ENCODE data around the gene FOXO1.
"Not testable (repeated sequence)": the region's sequence is repeated elsewhere in the genome, so short reads cannot be mapped to it uniquely, and the experiment has no call there.

The FOXO1 gene
- total RNA-seq, result 79.8 to 164 (median 107) reads per million in 4 donors

DNA sequence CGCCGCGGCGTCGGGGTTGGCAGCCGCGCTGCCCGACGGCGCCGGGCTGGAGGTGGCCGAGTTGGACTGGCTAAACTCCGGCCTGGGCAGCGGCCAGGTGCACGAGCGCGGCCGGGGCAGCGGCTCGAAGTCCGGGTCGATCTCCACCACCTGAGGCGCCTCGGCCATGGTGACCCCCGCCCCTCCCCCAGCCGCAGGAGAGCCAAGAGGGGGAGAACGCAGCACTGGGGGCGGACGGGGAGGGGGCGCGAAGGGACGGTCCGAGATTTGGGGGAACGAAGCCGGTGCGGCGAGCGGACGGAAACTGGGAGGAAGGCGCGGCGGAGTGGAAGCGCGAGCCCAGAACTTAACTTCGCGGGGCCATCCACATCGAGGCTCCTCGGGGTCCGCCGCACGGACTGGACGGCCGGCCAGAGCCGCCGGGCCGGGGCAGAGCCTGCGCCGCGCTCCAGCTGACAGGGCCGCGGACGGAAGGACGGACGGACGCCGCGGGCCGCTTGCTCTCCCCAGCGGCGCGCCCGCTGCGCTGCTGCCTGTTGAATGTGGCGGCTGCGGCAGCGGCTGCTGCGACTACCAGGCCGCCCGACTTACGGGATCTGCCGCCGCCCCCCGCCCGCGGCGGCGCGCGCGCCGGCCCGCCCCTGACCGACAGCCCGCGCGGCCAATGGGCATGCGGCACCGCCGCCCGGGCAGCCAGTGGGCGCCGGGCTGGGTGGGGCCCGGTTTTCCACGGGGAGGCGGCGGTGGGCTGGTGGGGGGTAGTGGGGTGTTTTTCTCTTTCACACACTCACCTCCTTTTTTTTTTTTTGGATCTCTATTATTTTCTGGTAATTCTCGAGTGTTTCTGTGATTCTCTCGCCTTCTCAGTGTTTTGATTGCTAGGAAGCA lies at the start of gene FOXO1:
FOXO1 (minus strand) TSS at position 597 of the 888 bp plus-strand sequence; CDS start at position 168, 429 bp downstream.
- peak; percentile 77 to 92 (median 82) for DNase-seq

DNA sequence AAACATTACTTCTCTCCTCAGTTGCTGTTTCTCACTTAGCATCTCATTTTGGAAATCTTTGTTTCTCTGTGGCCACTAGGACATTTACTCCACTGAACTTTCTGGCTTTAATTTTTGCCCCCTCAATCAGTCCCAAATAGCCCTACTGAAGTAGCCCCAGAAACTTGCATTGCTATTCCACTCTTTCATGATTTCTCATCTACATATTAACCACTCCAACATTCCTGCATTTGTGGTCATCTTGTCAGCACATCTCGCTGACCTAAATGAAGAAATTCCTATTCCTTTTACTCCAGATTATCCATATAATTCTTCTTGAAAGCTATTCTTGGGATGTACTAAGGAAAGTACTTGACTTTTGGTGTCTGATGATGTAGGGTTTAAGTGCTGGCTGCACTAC lies 48.0 kb upstream of the FOXO1 start:
- DNase-seq, result not testable (repeated sequence)

DNA sequence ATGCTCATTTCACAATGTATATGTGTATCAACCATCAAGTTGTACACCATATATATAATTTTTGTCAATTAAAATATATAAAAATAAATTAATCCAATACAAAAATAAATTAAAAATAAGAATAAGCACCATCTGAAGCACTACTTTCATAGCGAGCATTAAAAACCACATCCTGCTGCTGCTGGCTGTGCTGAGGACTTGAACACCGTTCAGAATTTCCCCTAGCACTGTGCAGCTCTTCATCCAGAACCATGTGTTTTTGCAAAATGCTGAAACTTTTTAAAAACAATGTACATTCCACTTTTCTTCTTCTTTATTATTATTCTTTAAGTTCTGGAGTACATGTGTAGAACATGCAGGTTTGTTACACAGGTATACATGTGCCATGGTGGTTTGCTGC lies 40.0 kb upstream of the FOXO1 start:
- peak in 1 of 5 donors; percentile 12 for DNase-seq

DNA sequence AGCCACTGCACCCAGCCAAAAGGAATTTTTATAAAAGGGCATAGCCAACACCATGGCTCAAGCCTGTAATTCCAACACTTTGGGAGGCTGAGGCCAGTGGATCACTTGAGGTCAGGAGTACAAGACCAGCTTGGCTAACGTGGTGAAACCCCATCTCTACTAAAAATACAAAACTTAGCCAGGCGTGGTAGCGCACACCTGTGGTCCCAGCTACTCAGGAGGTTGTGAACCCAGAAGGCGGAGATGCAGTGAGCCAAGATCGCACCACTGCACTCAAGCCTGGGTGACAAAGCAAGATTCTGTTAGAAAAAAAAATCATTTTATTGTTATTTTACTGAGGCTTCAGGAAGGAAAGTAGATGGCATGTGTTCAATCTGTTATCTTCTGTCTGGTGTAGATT lies 31.3 kb upstream of the FOXO1 start:
- no peak for DNase-seq

DNA sequence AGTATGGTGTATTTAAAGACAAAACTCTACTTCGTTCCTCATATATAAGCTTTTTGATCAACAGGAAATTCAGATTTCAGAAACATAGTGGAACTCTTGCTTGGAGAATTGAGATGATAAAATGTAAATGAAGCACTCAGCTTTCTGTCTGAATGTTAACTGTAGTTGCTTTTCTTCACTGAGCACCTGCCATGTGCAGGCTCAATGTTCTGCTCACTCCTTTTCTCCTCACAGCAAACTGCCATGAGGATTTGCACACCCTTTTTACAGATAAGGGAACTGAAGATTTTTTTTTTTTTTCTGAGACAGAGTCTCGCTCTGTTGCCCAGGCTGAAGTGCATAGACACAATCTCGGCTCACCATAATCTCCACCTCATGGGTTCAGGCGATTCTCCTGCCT lies 28.0 kb upstream of the FOXO1 start:
- DNase-seq, result no peak

DNA sequence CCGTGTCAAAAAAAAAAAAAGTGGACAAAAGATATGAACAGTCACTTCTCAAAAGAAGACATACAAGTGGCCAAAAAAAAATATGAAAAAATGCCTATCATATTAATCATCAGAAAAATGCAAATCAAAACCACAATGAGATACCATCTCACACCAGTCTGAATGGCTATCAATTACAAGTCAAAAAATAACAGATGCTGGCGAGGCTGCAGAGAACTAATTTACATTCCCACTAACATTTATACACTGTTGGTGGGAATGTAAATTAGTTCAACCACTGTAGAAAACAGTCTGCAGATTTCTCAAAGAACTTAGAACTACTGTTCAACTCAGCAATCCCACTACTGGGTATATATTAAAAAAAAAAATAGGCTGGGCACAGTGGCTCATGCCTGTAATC lies 26.5 kb upstream of the FOXO1 start:
- no peak for DNase-seq

DNA sequence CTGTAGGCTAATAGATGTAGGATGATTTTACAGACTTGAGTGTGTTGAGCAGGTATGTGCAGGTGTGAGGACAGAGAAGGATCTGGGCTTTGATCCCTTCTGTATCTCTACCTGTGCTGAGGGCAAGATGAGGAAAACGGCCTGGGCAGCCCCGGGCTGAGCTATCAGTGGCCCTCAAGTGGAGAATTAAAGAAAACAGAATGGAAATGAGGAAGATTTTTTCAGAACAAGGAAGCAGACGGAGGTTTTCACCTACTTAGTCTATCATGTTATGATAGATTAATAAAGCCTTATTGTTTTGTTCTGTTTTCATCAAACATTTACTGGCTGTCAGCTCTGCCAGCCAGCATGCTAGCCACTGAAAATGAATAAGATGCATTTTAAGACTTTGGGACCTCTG lies 22.3 kb upstream of the FOXO1 start:
- DNase-seq, result no peak

DNA sequence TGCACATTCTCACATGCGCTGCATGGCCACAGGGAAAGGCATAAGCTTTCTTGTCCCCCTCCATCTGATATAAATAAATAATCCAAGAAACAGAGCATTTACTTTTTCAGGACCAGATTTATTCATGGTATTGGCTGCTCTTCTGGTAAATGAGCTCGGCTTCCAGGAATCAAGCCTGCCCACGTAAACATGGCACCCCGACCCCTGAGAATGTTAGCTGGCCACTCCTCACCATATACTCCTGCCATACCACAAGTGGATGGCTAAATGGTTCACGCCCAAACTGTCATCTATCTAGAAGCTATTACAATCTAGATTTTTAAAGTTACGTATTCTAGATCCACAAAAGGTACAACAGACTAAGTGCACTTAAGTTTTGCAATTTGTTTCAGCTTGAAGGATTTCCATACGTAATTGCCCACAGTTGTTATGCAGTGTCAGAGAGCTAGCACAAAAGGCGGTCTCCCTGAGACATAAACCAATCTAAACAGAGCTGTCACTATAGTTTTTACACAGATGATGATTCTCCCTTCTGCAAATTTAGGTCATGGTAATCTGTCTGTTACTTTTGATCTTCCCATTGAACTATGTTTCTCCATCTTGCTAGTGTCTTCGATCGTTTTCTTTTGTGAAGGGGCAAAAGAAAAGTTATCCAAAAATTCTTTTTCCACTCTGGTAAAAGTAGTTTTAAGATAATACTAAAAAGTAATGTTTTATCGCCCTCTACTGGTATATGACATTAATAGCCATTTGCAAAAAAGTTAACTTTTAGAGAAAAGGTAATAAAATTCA lies 16.2 kb upstream of the FOXO1 start:
- DNase-seq, result peak in 1 of 5 donors; percentile 17

DNA sequence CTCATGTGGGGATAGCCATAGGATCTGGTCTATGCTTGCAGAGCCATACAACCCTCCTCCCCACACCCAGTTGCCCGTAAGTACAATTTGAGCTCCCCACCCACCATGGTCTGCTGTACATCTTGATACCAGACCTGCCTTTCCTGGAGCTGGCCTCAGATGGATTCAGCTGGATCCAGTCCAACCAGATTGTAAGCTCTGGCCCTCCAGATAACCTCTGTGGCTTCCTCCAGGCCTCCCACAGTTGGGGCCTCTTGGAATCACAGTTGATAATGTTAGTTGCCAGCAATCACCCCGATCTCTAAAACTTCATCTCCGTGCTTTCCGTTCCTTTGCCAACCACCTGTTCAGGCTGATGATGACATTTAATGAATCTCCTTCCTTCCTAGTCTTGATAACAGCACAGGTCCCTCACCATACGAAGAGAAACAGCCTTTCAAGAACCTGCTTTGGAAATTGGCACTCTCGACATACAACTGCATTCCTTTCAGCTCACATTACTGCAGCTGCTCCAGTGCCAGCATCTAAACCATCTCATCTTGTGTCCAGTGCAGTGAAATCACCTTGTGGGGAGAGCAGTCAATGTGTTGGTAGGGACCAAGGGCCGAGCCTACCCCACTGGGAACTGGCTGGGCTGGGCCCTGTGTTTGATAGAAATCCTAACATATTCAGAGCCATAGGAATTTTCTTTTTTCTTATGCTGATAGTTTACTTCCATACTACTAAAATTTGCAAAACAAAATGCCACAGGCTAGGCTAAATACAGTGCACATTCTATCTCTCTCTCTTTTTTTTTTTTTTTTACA lies 15.1 kb upstream of the FOXO1 start:
- no peak for DNase-seq

DNA sequence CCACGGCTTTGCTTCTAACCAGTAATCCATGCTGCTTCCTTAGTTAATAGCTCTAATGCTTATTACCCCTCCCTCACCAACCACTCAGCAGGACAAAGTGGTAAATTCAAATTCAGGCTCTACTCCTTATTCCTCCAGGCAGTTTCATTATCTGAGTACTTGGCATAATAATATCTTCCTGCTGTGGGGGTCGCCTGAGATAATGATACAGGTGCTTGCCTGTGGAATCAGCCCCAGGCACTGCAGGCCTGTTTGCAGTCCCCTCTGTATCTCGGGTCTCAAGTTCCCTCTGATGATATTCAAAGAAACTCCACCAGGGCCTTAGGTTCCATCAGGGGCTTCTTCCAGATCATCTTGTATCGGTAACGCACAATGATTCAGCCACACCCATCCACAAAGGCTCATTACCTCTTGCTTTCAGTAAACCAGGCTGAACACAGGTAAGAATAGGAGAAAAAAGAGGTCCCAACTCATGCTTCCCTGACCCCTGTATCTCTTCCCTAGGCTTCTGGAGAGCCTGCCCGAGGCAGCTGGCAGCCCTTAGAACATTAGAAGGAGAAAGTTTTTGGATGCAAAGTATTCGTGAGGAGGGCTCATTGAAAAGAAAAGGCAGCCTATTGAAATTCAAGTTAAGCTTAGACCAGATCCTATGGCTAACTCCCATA lies 14.3 kb upstream of the FOXO1 start:
- no peak for DNase-seq

DNA sequence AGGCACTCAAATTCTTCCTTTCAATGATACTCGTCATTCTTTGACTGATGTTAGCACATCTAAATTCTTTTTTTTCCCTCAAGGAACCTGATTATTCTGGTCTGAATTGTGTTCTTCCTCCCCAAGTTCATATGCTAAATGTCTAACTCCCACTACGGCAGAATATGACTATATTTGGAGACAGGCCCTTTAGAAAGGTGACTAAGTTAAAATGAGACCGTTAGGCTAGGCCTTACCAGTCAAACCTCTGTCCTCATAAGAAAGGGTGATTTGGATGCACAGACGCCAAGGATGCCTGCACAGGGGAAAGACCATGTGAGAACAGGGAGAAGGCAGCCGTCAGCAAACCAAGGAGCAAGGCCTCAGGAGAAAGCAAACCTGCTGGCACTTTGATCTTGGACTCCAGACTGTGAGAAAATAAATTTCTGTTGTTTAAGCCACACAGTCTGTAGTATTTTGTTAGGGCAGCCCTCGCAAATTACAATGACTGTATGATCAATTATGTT lies 13.1 kb upstream of the FOXO1 start:
- no peak for DNase-seq

DNA sequence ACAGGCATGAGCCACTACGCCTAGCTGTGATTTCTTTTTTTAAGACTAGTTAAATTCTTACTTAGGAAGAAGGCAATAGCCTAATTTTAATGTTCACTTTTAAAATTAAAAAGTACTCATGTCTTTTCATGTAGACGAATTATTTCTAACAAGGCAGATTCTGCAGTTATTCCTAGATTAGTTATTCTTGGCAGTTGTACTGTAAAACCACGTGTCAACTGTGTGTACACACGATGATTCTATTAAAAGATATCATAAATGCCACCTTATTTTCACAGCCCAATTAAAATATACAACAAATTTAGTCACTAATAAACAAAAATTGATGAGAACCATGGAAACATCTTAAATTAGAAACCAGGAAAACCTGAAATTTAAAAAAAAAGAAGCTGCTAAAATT lies 10.6 kb upstream of the FOXO1 start:
- DNase-seq, result no peak

DNA sequence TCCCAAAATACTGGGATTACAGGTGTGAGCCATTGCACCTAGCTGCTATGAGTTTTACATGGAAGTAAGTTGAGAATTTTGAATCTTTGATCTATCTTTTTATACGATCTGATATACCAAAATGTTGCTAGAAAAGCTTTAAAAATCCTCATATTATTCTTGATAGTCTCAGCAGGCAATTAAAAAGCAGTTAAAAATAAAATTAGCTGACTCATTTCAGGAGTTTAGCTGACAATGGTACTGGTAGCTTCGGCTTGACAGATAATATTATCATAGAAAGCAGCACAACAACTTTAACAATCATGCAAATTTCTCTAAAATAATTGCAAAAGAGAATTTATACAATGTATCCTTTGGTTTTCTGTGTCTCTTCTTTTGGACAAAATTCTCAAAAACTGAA lies 9.6 kb upstream of the FOXO1 start:
- DNase-seq, result no peak

DNA sequence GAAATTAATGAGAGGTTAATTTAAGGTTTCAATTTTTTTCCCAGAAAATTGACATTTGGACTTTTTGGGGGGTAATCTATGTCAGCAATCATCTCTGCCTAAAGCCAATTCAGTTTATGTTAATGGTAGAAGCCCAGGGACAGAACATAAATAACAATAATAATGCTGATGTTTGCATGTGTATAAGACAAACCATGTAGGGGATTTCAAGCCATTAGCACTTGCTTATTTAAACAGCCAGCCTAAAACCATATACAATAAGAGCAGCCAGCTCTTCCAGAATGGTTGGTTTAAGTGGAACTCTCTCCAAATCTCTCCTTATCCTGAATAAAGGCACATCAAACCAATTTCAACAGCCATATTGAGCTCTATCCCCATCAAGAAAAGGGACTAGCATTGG lies 7.0 kb upstream of the FOXO1 start:
- DNase-seq, result no peak

DNA sequence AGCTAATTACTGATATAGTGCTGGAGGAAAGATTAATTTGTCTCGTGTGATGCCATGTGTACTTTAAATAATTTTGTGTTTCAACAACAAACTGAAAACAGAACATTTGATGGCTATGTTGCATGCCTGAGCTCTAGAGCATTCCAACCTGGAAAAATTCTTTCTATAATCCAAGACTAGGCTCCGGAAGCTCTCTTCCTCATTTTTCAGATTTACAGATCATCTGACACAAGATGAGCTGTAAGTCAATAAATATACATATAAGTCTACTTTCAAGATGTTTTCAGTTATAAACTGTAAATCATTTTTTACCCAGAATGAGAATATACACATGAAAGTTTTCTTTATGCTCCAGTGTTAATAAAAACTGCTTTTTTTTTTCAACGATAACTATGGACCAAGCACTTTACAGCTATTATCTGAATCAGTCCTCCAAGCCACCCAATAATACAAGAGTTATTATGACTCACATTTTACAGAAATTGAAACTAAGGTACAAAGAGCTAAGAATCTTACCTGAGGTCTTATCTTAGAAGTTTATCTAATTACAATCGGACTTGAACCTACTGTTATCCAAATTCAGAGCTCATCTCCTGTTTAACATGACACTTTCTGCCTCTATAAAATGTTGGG lies 6.4 kb upstream of the FOXO1 start:
- DNase-seq, result no peak

DNA sequence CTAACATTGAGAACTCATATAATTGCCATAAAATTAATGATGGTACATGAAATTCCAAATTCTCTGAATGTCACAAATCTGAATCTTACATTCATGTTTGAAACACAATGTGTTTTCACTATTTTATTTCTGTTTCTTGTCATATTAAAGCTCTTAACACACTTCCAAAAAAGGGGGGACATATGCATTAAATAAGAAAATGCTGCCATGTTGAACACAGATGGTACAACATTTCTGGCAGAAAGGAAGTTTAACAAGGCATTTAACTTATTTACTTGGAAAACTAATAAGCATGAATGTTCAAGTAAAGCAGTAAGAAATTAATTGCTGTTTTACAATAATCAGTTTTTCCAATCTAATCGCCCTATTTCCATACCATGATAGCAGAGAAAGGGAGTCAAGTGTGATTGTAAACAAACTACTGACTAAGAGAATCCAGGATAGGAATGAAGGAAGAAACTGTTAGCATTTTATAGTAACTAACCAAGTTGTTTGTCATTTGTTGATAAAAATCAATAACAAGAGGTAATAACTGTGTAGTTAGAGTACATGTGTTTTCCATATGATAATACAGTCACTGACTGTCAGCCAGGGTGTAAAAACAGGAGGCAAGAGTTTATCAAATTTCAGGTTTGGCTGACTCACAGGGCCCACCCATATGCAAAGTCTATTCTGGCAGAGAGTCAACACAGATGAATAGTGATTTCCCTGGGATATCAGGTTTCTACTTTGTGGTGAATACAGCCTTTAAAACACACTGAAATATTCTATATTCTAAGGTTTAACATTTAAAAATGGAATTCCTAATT lies 5.7 kb upstream of the FOXO1 start:
- no peak for DNase-seq

DNA sequence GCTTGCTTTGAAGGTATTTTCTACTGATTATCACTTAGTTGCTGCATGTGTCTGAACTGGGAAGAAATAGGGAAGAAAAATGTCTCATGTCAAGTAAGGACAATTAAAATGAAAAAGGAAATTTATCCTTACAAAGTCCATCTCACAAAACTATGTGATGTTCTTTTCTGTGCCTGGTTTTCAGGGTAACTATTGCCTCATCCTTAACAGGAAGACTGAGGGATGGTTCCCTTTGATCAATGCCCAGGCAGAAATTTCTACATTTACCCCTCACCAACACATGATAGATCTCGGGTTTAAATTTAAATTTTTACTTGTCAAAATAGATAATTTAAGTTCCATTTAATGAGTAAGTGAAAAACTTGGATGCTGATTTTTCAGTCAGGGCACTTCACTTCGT lies 3.9 kb upstream of the FOXO1 start:
- no peak for DNase-seq

DNA sequence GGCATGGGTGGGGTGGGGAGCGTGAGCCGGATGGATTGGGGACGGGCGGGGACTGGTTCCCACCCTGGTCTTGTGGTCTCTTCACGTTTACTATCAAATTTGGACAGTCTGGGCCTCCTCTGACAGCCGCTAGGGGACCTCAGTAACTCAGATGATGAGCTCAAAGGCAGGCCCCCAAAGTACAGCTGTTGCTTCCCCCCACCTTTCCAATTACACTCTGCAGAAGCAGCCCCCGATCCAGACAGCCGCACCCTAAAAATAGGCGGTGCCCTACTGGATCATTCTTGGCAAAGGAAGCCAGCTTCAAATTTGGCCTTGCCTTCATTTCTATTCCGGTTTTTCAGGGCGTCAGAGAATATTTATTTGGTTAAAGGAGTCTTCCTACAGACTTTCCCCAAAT lies 1.9 kb upstream of the FOXO1 start:
- DNase-seq, result peak in 2 of 5 donors; percentile 23 to 40

DNA sequence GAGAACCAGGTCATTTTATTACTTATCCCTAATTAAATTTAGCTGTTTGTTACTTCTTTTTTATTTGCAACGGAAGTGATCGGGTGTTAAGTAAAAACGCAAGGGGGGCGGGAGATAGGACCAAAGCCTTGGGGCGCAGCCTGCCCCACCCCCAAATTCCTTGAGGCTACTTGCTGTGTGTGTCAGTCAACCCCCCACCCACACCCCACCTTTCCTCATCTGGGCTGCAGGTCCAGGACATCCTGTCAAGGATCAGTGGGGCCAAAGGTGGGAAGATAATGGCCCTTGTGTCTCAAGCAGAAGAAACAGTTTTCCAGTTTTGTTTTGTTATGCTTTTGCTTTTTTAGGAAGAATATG lies 1.2 kb upstream of the FOXO1 start:
- DNase-seq, result peak in 1 of 5 donors; percentile 6

DNA sequence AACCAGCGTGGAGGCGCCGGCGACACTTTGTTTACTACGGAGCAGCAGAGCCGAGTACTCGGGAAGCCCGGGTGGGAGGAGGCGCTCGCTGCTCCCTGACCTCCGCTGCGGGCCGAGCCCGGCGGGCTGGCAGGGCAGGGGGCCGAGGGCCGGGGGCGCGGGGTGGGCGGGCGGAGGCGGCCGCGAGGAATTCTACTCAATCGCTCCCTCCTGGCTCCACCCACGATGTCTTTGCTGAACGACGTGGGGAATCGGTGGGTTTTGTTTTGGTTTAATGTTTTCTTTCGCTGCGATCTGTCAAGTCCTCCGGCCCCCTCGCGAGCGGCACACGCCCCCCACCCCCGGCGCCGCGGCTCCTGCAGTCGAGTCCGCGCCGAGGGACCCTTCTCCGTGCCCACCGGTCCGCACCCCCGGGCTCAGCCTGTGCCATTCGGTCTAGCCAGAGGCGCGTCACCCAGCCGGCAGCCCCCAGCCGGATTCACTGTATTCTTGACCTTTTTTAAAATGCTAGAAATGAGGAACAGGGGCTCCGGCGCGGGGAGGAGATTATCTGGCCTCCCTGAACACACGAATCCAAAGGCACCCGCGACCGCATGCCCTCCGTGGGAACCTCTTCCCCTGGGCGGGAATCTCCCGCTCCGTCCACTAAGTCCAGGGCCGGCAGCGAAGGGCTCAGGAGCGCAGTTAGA lies 636 bp upstream of the FOXO1 start:
- DNase-seq, result peak in 2 of 5 donors; percentile 14 to 27
